ENCODE results near the gene DDC.
"Not testable (repeated sequence)": the region's sequence is repeated elsewhere in the genome, so short reads cannot be mapped to it uniquely, and the experiment has no call there.

The DDC gene

GRCh38 chr7:50462361-50462760, 102.8 kb downstream of the DDC start:
- no peak for DNase-seq (ENCODE audit: extremely low read depth in 1 of 2, low read depth in 1 of 2)

- no peak for DNase-seq (ENCODE audit: extremely low read depth in 1 of 2, low read depth in 1 of 2)
Observed at GRCh38 chr7:50461695-50462094, 103.5 kb downstream of the DDC start.

- DNase-seq (ENCODE audit: extremely low read depth in 1 of 2, low read depth in 1 of 2): not testable (repeated sequence)
Observed at GRCh38 chr7:50459183-50459582, 106.0 kb downstream of the DDC start.

GRCh38 chr7:50458651-50459050, 106.6 kb downstream of the DDC start:
- DNase-seq (ENCODE audit: extremely low read depth in 1 of 2, low read depth in 1 of 2): not testable (repeated sequence)

- no peak for DNase-seq (ENCODE audit: extremely low read depth in 1 of 2, low read depth in 1 of 2)
Observed at GRCh38 chr7:50456371-50457123, 108.7 kb downstream of the DDC start.

- DNase-seq (ENCODE audit: extremely low read depth in 1 of 2, low read depth in 1 of 2): no peak
Observed at GRCh38 chr7:50455658-50456057, 109.5 kb downstream of the DDC start.

GRCh38 chr7:50454968-50455367, 110.2 kb downstream of the DDC start:
- no peak for DNase-seq (ENCODE audit: extremely low read depth in 1 of 2, low read depth in 1 of 2)

GRCh38 chr7:50450590-50451032, 114.6 kb downstream of the DDC start:
- peak in 1 of 2 donors; percentile 11 for DNase-seq (ENCODE audit: extremely low read depth in 1 of 2, low read depth in 1 of 2)

GRCh38 chr7:50449881-50450589, 115.2 kb downstream of the DDC start, which contains the start of gene FIGNL1:
Gene FIGNL1, minus strand, starts transcription at chr7:50450350. Its CDS starts 3,063 bp downstream, at chr7:50447287.
- DNase-seq (ENCODE audit: extremely low read depth in 1 of 2, low read depth in 1 of 2): peak; percentile 28 to 68

GRCh38 chr7:50449501-50449880, 115.7 kb downstream of the DDC start:
- no peak for DNase-seq (ENCODE audit: extremely low read depth in 1 of 2, low read depth in 1 of 2)

GRCh38 chr7:50448823-50449222, 116.4 kb downstream of the DDC start:
- DNase-seq (ENCODE audit: extremely low read depth in 1 of 2, low read depth in 1 of 2): no peak

GRCh38 chr7:50446542-50446960, 118.7 kb downstream of the DDC start:
- no peak for DNase-seq (ENCODE audit: extremely low read depth in 1 of 2, low read depth in 1 of 2)

- no peak for DNase-seq (ENCODE audit: extremely low read depth in 1 of 2, low read depth in 1 of 2)
Observed at GRCh38 chr7:50436133-50436806, 128.9 kb downstream of the DDC start.

- DNase-seq (ENCODE audit: extremely low read depth in 1 of 2, low read depth in 1 of 2): no peak
Observed at GRCh38 chr7:50431722-50432305, 133.4 kb downstream of the DDC start.

- no peak for DNase-seq (ENCODE audit: extremely low read depth in 1 of 2, low read depth in 1 of 2)
Observed at GRCh38 chr7:50431316-50431715, 133.9 kb downstream of the DDC start.

GRCh38 chr7:50428911-50429310, 136.3 kb downstream of the DDC start:
- DNase-seq (ENCODE audit: extremely low read depth in 1 of 2, low read depth in 1 of 2): no peak

- DNase-seq (ENCODE audit: extremely low read depth in 1 of 2, low read depth in 1 of 2): no peak
Observed at GRCh38 chr7:50427518-50427917, 137.7 kb downstream of the DDC start.

- DNase-seq (ENCODE audit: extremely low read depth in 1 of 2, low read depth in 1 of 2): no peak
Observed at GRCh38 chr7:50426280-50427045, 138.7 kb downstream of the DDC start.

- no peak for DNase-seq (ENCODE audit: extremely low read depth in 1 of 2, low read depth in 1 of 2)
Observed at GRCh38 chr7:50425318-50425717, 139.9 kb downstream of the DDC start.

- no peak for DNase-seq (ENCODE audit: extremely low read depth in 1 of 2, low read depth in 1 of 2)
Observed at GRCh38 chr7:50423860-50424259, 141.3 kb downstream of the DDC start.

All from activated CD8-positive, alpha-beta memory T cell treated with anti-CD3 and anti-CD28 coated beads for 1 hour (primary cell).